Left colon (tissue), 2 donors: ENCODE measurements around the gene KIAA0513. TPM values are rescaled to one million over a fixed set of nuclear protein-coding genes. Genes with fewer than 3 reads are reported as not detected.

Source experiments
- ATAC-seq: fragments of 200-7000 bp; cut with Tn5 transposase; one replicate; pipeline ENCODE4 v1.9.1; 2020; ENCODE audit warnings: mild to moderate bottlenecking, moderate library complexity
- DNase-seq, 2 donors: peaks; one replicate each; pipeline ENCODE4 v3.0.0-alpha.2; 2020
- intact Hi-C, 2 donors: fragments of 100-400 bp; cut with DNase I in 1 of 2; cut with micrococcal nuclease in 1 of 2; formaldehyde crosslinking; loops; one replicate each; pipeline versions ENCODE4 v1.11.2 to v1.14.0; 2022; cut with DNase I, micrococcal nuclease
- total RNA-seq, 2 donors: library from RNA; stranded (reverse); fragmentation: NEBNext Ultra II Directional; extraction: Animal tissue kit (Norgen Biotek cat#: 25700); gene quantifications; one replicate each; pipeline ENCODE4 v1.2.1, GENCODE V29; 2021
- donor health status: DM: no; HTN: no; CAD: no.
- donor health status: DM: yes; HTN: yes; CAD: no.

The KIAA0513 gene
- total RNA-seq, 2 donors from 2014 or later = 28.9 to 40.3 TPM

- intact Hi-C loops = no loop called here
- DNase-seq = no peak
- ATAC-seq = peak; percentile 24
Measured at GRCh38 chr16:85003725-85004586, 23.6 kb upstream of the KIAA0513 start.

DNA sequence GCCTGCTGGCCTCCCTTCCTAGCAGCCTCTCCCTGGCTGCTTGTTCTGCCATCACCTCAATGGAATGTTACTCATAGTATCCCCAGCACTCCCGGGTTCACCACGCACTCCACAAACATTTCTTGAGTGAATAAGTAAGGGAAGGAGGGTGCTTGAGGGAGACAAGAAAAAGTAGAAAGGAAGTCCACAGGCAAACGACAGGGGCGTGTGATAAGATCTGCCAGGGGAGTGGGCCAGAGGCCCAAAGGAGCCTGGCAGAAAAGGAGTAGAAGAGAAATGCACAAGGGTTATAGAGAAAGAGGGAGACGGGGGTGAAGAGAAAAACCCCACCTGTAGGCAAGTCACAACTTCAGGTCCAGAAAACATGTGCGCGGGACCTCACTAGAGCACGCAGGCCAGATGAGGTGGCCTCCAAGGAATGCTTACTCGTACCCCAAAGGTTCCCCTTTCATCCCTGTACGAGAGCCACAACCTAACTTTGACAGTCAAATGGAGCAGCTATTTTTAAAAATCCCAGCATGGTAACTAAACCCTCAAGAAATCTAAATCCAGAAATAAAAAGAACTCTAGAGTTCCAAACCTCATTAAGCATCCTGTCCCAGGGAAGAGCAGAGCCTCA, 22.9 kb upstream of the KIAA0513 start:
- DNase-seq (no peak), ATAC-seq (no peak)
- intact Hi-C loops = no loop called here

DNA sequence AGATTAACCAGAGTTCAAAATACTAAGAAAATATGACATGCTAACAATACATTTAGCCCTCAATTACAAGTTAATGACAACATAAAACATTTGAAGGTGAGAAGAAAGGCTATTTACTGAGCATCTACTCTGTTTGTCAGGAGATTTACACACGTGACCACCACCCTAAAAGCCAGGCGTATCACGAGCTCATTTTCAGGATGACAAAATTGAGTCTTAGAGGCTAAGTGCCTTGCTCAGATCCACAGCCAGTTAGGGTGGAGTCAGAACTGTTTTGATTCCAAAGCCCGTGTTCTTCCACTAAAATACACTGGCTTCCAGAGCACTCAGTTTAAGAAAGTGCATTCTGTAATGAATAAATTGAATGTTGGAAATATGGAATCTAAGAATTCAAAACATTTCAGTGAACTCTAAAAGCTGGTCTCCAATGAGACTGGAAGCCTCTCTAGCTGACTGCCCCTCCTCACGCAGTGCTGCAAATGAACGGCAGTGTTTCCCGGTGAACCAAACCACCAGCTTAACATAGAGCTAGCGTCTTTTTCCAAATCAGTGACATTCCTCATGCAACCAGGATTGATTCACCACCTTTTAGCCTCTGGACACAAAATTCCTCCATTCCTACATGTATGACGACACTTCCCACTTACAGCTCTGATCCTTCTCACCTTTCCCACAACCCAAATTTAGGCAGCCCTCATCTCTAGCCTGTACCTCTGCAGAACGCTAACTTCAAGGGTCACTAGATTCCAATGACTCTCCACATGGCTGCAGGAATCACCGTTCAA, 22.1 kb upstream of the KIAA0513 start:
- intact Hi-C loops = no loop called here
- no peak for ATAC-seq
- no peak for DNase-seq

DNA sequence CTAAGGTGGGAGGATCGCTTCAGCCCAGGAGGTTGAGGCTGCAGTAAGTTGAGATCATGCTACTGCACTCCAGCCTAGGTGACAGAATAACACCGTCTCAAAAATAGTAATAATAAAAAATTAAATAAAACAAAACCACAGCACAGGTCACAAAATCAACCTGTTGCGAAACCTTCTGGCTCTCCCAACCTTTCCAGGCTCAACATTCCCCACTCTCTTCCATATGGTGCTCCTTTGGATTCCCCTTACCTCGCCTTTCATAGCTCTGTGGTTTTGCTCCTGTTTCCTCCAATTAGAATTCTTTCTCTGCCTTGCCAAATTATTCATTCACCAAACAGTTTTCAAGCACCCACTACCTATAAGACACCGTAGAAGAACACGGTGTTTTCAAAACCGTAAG, 21.0 kb upstream of the KIAA0513 start:
- DNase-seq (no peak), ATAC-seq (no peak)
- intact Hi-C loops = no loop called here

GRCh38 chr16:85007496-85008214, 19.9 kb upstream of the KIAA0513 start:
- no peak for DNase-seq
- intact Hi-C loops = no loop called here
- no peak for ATAC-seq

GRCh38 chr16:85008271-85008670, 19.3 kb upstream of the KIAA0513 start:
- DNase-seq = no peak
- ATAC-seq = no peak
- intact Hi-C loops = no loop called here

DNA sequence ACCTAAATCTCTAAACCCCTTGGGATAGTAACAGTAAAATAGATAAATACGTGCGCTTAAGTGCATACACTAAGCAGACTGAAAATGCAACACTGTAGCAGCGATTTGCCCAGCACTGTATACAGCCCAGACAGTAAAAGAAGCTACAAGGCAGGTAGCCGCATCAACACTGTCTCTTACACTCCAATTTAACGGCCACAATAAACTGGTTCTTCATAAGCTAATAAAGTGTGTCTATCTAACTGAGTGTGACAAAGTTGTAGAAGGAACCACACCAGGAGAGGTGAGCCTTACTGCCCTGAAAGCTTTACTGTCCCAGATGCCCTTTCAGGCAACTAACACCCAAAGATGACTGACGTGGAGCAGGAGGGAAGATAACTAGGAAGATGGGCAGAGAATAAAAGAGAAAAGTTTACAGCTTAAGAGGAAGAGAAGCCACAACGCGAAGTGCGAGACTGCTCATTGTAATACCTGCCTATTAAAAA, 17.1 kb upstream of the KIAA0513 start:
- no peak for DNase-seq
- ATAC-seq = peak; percentile 56
- intact Hi-C loops = no loop called here

GRCh38 chr16:85010931-85011845, 16.4 kb upstream of the KIAA0513 start, which contains the start of gene ZDHHC7:
Gene ZDHHC7 (minus strand): TSS chr16:85011535. CDS start chr16:84990618, 20,917 bp downstream.
- ATAC-seq = peak; percentile 76

GRCh38 chr16:85011846-85012284, 15.7 kb upstream of the KIAA0513 start:
- DNase-seq (no peak), ATAC-seq (no peak)
- intact Hi-C loops = no loop called here

More at GRCh38 chr16:85010931-85011845, 16.4 kb upstream of the KIAA0513 start, which contains the start of gene ZDHHC7:
- intact Hi-C loops = no loop called here
- peak; percentile 86 to 92 for DNase-seq

- intact Hi-C loops = no loop called here
- no peak for DNase-seq
- peak; percentile 60 for ATAC-seq
Measured at GRCh38 chr16:85014311-85014710, 13.3 kb upstream of the KIAA0513 start.

DNA sequence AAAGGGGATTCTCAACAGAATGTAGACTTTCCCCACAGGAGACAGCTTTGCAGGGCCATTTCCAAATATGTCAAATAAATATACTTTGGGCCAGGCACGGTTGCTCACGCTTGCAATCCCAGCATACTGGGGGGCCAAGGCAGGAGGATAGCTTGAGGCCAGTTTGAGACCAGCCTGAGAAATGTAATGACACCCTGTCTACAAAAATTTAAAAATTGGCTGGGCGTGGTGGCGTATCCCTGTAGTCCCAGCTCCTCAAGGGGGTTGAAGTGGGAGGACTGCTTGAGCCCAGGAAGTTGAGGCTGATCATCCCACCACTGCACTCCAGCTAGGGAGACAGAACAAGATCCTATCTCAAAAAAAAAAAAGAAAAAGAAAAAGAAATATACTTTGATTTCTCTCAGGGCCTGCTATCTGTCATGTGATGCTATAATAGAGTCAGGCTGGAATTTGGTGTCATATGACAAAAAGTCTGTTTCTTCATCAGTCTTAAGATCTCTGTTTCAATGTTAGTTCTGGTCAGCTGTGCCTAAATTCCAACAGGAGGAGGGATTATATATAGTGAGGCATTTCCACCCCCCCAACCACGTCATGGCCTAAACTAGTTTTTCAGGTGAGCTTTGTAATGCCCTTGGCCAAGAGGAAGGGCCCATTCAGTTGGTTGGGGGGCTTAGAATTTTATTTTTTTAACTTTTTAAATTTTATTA, 12.0 kb upstream of the KIAA0513 start:
- intact Hi-C loops = no loop called here
- ATAC-seq (no peak), DNase-seq (no peak)

GRCh38 chr16:85017151-85017550, 10.4 kb upstream of the KIAA0513 start:
- DNase-seq = no peak
- intact Hi-C loops = no loop called here
- no peak for ATAC-seq

DNA sequence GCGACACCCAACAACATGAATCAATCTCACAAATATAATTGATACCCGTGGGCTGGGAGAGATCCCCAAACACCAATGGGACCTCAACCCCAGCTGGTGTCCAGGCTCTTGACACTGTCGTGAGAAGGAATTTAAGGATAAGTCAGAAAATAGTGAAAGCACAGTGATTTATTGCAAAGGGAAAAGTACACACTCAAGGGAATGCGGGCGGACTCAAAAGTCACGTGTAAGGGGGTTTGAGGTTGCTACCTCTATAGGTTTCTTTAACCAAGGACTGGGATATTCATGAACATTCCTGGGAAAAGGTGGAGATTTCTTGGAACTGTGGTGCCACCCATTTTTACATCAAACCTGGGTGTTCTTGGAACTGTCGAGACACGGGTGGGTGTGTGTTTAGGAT, 10.0 kb upstream of the KIAA0513 start:
- DNase-seq = no peak
- no peak for ATAC-seq
- intact Hi-C loops = no loop called here

GRCh38 chr16:85018529-85019236, 8.9 kb upstream of the KIAA0513 start:
- intact Hi-C loops = no loop called here
- no peak for DNase-seq
- no peak for ATAC-seq

DNA sequence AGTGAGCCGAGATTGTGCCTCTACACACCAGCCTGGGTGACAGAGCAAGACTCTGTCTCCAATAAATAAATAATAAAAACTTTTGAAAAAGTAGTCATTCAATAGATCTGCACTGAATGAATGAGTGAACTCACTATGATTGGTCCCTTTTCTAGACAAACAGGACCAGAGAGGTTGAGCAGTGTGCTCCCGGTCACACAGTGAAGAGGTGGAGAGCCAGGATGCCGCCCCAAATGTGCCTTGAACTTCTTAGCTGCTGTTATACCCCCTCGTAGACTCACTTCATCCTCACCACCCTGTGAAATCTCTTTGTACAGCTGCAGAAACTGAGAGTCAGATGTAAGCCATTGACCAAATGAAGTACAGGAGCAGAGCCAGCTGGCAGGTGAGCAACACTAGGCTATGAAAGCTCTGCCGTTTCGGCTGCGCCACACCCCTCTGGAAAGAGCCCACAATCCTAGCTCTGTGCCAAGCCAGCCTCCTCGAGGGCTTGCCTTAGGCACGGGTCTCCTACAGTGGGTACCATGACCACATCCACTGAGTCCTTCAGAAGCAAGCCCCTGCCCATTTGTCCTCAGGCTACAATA, 7.8 kb upstream of the KIAA0513 start:
- ATAC-seq (peak; percentile 93), DNase-seq (peak; percentile 70 to 74)

More for the DNA sequence above, 7.8 kb upstream of the KIAA0513 start:
- intact Hi-C loops = no loop called here
